GM19455 (cell line): ENCODE results near the gene RPGRIP1.
"Not testable (repeated sequence)": the region's sequence is repeated elsewhere in the genome, so short reads cannot be mapped to it uniquely, and the experiment has no call there.

ENCODE experiments used
- ATAC-seq: cut with Tn5 transposase; IDR thresholded peaks from one replicate; pipeline ENCODE4 v1.9.1; 2021; ENCODE audit not compliant: unreplicated experiment

Gene RPGRIP1

DNA sequence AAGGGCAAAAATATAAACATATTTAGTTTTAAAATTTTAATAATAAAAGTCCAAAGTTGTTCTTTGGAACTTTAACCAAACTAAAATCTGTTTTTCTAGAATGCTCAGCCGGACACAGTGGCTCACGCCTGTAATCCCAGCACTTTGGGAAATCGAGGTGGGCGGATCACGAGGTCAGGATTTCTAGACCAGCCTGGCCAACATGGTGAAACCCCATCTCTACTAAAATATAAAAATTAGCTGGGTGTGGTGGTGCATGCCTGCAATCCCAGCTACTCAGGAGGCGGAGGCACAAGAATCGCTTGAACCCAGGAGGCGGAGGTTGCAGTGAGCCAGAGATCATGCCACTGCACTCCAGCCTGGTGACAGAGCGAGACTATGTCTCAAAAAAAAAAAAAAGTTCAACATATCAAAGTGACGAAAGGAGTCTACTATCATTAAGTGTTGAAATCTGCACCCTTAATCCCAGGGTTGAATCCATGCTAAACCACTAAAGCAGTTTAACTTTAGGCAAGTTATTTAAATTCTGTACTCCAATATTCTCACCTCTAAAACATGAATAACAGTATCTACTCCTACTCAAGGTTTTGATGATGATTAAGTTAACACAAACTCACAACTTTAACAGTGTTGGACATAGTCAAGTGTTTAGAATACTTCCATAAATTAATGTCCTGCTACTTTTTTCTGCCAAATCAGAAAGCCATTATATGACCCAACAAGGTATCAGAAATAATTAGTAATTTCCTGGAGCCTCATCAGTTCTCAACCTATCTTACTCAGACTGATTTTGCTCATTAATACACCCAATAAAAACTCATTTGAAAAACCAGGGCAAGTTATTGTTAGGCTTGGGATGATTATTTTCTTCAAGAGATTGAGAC is 21.6 kb upstream of the RPGRIP1 start:
- ATAC-seq, result no peak

GRCh38 chr14:21258889-21259787 is 20.7 kb upstream of the RPGRIP1 start:
- no peak for ATAC-seq

GRCh38 chr14:21261824-21262223 is 18.1 kb upstream of the RPGRIP1 start:
- no peak for ATAC-seq

- ATAC-seq, result no peak
These were observed 17.5 kb upstream of the RPGRIP1 start for GRCh38 chr14:21262410-21262809.

DNA sequence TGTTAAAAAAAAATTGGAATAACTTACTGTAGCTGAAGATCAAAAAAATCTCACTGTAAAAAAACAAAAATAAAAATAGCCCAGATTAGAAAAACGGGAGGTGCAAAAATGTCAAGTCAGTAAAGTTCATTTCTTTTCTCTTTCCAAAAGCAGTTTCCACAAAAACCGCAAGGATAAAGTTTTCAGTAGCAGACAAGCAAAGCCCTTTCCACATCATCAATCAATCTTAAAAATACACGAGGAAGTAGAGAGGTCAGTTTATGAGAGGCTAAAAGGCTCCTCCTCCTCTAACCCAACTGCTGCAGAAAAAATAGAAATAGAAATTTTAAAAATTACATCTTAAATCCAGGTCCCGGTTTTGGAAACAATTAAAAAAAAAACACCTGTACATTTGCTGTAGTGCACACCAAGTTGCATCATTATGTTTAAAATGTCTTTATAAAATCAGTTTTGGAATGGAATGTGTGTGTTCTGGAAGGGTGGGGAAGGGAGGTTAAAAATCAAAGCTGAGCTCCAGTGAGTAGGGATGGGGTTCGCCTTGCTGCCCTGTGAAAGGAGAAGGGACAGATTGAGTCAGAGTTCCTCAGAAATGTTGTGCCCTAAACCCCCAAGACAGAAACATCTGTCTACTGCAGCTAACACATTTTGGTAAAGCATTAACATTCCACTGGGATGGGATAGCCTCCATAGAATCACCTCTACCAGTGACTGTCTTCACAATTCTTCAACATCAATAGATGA is 16.4 kb upstream of the RPGRIP1 start:
- ATAC-seq, result no peak

- ATAC-seq, result peak; percentile 69
These were observed 15.7 kb upstream of the RPGRIP1 start for GRCh38 chr14:21264025-21264801.

DNA sequence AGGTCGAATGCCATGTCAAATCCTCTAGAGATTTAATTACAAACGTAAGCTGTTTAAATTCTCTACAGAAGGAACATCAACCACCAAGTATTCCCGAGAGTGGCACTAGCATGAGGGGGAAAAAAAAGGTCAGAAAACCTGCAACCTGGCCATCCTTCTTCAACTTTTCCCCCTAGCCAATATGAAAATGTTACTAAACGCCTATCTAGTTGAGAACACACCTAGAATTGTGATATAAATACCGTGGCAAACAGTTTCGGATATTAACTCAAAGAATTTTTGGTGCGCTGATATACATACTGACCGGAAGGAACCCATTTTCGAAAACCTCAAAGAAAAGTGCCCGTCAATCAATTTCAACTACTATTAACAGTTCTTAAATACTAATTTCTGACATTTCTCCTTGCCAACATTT is 12.4 kb upstream of the RPGRIP1 start:
- ATAC-seq, result no peak

DNA sequence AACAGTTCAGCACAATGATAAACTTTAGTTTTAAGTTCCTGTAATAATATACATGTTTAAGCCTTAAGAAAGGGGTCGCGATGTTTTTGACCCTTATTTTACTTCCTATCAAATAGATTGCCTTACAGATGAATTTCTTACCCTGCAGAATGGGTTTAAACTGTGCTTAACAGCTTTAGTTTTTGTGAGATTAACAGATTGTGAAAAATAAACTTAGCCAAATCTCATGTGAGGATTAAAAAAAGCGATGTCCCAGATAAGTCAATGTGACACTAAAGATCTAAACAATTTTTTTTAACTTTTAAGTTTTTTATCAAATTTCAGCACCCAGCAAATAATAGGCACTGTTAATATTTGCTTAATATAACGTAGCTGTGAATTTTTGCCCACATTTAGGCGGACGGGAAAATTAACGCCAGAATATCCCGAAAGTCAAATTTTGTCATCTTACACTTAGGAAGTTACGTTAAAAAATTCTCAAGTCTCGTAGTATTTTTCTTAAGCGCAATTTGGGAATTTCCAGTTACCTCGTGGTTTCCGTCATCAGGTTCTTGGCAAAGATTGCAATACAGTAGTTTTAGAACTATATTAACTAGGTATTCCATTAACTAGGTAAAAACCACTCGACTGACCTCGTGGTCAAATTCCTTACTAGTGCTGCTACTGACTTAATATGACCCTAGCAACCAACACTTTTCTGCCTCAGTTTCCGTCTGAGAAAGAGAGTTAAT is 11.8 kb upstream of the RPGRIP1 start:
- ATAC-seq, result no peak

GRCh38 chr14:21268617-21269251 is 11.1 kb upstream of the RPGRIP1 start:
- no peak for ATAC-seq

DNA sequence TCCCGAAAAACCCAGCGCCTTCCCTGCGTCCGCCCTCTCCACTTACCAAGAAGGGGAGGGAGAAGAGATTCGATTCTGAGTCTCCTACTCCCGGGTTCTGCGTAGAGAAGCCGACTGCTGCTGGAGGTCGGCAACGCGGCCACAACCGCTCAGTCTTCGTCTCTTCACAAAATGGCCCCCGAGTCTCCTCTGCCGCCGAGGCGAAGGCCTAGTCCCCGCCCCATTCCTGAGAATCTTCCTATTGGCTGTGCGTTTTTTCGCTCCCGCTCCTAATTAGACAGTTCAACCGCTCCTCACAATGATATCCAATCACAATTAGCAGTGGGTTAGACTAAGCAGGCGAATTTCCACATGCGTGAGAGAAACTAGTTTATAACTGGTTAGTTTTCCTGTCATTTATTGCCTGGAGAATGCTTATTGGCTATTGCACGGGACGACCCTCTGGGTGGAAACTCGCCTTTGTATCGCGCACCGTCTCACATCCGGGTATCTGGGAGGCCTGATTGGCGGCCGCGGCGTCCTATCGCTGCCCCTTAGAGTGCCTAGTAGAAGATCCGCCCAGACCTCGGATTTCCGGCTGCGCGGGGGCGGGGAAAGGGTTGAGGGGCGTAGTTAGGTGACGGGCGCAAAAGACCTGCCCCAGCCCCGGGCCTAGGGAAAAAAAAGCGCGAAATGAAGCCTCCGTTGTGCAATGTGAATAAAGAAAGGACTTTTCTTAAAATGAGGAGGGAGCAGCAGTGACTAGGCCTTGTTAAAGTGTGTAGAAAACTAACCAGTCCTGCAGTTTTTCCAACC is 10.4 kb upstream of the RPGRIP1 start, which contains the start of gene HNRNPC:
Gene HNRNPC, minus strand, starts transcription at position 191 of the 795 bp plus-strand sequence. CDS start 35,249 bp downstream, outside the sequence.
- ATAC-seq, result peak; percentile 90

GRCh38 chr14:21272661-21273060 is 7.2 kb upstream of the RPGRIP1 start:
- ATAC-seq, result not testable (repeated sequence)

DNA sequence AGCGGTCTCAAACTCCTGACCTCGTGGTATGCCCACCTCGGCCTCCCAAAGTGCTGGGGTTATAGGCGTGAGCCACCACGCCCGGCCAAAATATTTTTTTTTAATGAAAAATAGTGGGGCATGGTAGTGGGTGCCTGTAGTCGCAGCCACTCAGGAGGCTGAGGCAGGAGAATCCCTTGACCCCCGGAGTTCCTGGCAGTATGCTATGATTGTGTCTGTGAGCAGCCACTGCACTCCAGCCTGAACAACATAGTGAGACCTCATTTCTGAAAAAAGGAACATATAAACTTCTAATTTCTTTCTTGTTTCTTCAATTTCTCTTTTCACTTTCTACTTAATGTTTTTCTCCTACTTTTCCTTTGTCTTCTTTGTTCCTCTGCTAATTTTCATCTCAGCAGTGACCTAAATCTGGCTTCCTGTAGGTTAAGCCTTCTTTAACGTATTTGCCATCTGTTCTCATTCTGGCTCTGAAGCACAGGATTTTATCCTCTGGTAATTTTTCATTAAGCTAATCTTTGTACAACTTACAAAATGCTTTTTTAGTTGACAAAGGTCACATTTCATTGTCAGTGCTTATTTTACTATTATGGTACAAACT is 4.5 kb upstream of the RPGRIP1 start:
- ATAC-seq, result no peak

DNA sequence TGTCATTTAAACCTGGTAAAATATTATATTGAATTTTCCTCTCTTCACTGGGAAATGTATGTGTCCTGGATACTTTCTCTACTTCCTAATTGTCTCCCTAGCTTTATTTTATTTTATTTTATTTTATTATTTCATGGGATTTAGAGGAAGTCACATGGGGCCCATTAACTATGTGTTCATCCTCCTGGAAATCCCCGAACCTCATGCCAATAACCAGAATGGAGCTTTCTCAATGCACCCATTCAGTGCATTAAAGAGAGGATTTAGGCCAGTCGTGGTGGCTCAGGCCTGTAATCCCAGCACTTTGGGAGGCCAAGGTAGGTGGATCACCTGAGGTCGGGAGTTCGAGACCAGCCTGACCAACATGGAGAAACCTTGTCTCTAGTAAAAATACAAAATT is 1.3 kb upstream of the RPGRIP1 start:
- ATAC-seq, result no peak

DNA sequence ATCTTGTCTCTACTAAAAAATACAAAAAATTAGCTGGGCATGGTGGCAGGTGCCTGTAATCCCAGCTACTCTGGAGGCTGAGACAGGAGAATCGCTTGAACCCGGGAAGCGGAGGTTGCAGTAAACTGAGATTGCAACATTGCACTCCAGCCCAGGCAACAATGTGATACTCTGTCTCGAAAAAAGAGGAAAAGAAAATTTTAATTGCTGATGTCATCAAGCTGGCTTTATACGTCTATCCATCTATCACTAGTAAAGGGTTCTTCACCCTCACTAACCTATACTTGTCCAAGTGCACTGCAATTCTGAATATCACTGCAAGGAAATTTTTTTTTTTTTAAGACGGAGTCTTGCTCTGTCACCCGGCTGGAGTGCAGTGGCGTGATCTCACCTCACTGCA is 2.0 kb downstream of the RPGRIP1 start:
- not testable (repeated sequence) for ATAC-seq

GRCh38 chr14:21286516-21286915 is 6.6 kb downstream of the RPGRIP1 start:
- ATAC-seq, result not testable (repeated sequence)

DNA sequence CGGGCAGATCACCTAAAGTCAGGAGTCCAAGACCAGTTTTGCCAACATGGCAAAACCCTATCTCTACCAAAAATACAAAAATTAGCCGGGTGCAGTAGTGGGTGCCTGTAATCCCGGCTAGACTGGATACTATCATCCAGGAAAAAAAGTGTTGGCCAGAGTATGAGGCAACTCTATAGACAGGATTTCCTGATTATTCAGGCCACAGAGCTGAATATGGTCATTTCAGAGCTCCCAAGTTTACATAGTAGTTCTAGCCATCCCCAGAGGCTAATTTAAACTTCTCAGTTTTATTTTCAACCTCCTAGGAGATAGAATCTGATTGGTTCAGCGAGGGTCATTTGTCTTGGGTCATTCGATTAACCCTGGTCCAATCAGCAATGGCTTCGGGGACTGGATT is 7.3 kb downstream of the RPGRIP1 start:
- no peak for ATAC-seq

- not testable (repeated sequence) for ATAC-seq
These were observed 14.1 kb downstream of the RPGRIP1 start for GRCh38 chr14:21294026-21294425.

- no peak for ATAC-seq
These were observed 18.5 kb downstream of the RPGRIP1 start for GRCh38 chr14:21298358-21298757.
